Measurements from ENCODE around the gene EFHD2.
"Not testable (repeated sequence)": the region's sequence is repeated elsewhere in the genome, so short reads cannot be mapped to it uniquely, and the experiment has no call there.

EFHD2 gene

DNA sequence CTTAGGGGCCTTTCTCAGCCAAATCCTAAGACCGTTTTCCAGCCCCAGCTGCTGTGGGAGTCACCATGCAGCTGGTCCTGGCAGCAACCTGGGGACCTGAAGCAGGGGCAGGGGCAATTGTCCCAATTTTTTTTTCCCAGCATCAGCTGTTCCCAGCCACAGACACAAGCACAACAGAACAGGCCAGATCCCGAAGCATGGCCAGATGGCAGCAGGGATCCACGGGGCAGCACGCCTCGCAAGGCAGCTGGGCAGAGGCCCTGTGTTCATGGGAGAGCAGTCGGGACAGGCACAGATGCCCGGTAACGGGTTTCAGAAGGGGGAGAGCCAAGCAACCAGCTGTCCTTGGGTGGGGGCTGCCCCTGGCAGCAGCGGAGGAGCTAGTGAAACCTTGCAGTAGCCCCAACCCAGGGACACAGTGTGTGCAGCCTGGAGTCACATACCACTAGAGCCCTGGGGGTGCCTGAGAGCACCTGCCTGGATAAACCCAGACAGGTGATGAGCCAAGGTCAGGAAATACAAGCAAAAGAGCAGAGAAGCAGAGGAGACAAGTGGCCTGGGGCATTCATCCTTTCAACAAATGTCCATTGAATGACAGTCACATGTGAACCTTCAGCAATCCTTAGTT is 60.2 kb downstream of the EFHD2 start:
- H3K9me3 Mint-ChIP-seq, H3K36me3 Mint-ChIP-seq, H3K27ac Mint-ChIP-seq, H3K4me3 Mint-ChIP-seq, CTCF ChIA-PET, H3K4me1 Mint-ChIP-seq, DNase-seq: not testable (repeated sequence)
- H3K27me3 Mint-ChIP-seq, result peaks cover 16% of the 10 kb centered on the region

DNA sequence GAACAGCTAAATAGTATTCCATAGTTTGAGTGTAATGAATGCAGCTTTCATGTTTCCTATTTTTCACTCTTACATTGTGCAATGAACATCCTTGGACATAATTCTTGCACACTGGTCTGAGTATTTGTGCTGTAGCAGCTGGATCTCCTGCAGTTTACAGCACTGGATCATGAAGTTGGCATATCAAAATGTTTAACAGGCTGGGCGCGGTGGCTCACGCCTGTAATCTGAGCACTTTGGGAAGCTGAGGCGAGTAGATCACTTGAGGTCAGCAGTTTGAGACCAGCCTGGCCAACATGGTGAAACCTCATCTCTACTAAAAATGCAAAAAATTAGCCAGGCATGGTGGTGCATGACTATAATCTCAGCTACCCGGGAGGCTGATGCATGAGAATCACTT is 61.4 kb downstream of the EFHD2 start:
- H3K9me3 Mint-ChIP-seq, H3K27ac Mint-ChIP-seq, DNase-seq, CTCF ChIA-PET, H3K4me3 Mint-ChIP-seq, H3K4me1 Mint-ChIP-seq, H3K36me3 Mint-ChIP-seq: not testable (repeated sequence)
- peaks cover 10% of the 10 kb centered on the region for H3K27me3 Mint-ChIP-seq

DNA sequence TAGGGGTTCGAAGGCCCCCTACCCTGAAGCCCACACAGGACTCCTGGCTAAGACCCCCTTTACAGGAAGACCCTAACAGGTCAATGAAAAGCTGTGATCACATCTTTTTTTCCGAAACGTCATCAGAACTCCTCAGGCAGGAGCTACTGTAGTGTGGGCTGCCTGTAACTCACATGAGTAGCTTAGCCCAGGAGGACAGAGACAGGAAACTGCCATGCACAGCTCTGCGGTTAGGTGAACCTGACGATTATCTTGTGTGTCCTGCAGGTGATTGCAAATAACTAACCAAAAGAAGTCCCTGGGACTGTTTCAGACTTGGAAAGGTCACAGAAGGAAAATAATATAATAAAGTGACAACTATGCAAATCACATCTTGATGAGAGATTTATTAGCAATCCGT is 62.0 kb downstream of the EFHD2 start:
- not testable (repeated sequence) for H3K36me3 Mint-ChIP-seq, H3K27ac Mint-ChIP-seq, H3K4me1 Mint-ChIP-seq, H3K27me3 Mint-ChIP-seq, H3K9me3 Mint-ChIP-seq, H3K4me3 Mint-ChIP-seq, DNase-seq
- CTCF ChIA-PET, result interaction anchor here (0.5 kb wide), 1 partner anchor 413 kb away, joined by 6 read pairs; no protein-coding TSS in a partner anchor

DNA sequence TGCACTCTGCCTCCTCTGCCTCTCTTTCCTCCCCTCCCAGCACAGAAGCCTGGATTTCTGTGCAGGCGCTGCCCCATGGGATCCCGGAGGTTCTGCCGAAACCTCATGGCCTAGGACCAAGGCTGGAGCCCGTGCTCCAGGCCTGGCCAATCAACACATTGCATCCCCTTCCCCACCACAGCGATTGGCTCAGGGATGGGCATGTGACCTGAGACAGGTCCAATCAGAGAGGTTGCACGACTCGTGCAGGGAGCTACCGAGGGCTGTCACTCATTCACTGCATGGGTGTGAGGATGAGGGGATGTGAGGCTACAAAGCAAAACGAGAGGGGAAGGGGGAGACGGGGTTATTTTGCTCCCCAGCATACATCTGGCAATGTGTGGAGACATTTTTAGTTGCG is 62.9 kb downstream of the EFHD2 start:
- H3K9me3 Mint-ChIP-seq, result no peaks in the 10 kb centered on the region
- DNase-seq, result no peak
- H3K27ac Mint-ChIP-seq, result no peak overlapping the region
- peaks cover 9% of the 10 kb centered on the region for H3K27me3 Mint-ChIP-seq
- CTCF ChIA-PET, result no interaction called here
- H3K4me3 Mint-ChIP-seq, result no peak overlapping the region
- no peaks in the 10 kb centered on the region for H3K4me1 Mint-ChIP-seq
- H3K36me3 Mint-ChIP-seq, result no peaks in the 10 kb centered on the region

DNA sequence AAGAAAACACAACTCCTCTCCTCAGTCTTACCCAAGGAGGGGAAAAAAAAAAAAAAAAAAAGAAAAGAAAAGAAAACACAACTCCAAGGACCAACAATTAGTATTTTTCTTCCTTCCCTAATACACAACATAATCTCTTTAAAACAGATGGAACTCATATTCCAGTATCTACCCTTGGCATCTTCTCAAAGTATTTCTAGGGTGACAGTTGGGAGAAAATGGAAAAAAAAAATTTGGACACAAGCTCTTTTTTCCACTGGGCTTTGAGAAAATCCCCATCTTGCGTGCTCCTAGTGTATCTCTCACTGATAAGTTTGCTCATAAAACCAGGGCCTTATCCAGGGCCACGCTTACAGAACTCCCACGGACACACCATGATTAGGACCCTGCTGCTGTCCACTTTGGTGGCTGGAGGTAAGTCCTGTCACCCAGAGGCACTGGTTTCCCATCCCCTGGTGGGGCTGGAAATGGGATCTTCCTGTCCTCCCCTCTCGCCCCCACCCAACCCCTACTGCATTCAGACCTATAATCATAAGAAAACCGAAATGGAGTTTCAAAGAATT is 66.1 kb downstream of the EFHD2 start, which contains the start of gene CELA2B:
TSS of gene CELA2B (plus strand) at position 353 of the 563 bp plus-strand sequence. CDS start at position 375, 22 bp downstream.
- H3K36me3 Mint-ChIP-seq, result no peaks in the 10 kb centered on the region
- H3K27ac Mint-ChIP-seq, result no peak within 1 kb of the TSS
- no peak within 1 kb of the TSS for H3K4me3 Mint-ChIP-seq
- CTCF ChIA-PET, result interaction anchor here (0.6 kb wide), 1 partner anchor 12 kb away, joined by 3 read pairs; no protein-coding TSS in a partner anchor
- no peak for DNase-seq
- H3K4me1 Mint-ChIP-seq, result no peaks in the 10 kb centered on the region
- H3K27me3 Mint-ChIP-seq, result peaks cover 4% of the 10 kb centered on the region
- no peaks in the 10 kb centered on the region for H3K9me3 Mint-ChIP-seq

DNA sequence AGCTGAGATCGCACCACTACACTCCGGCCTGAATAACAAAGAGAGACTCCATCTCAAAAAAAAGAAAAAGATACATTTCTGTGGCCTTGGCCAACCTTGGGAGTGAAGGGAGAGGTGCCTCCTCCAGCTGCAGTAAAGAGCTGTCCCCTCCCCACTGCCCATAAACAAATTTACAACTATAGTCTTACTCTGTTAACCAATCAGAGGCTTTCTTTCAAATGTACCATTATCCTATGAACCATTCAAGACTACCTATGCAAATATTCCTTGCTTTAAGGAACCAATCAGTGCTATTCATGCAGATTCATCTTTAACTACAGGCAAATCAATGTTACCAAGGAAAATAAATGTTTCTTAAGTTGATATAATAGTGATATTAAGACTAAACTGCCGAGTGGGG is 67.2 kb downstream of the EFHD2 start:
- Mint-ChIP-seq H3K27me3 (peaks cover 4% of the 10 kb centered on the region), H3K9me3 (no peaks in the 10 kb centered on the region), H3K27ac (no peak overlapping the region), H3K36me3 (no peaks in the 10 kb centered on the region), H3K4me1 (no peaks in the 10 kb centered on the region), H3K4me3 (no peak overlapping the region)
- DNase-seq, result no peak
- CTCF ChIA-PET, result no interaction called here

DNA sequence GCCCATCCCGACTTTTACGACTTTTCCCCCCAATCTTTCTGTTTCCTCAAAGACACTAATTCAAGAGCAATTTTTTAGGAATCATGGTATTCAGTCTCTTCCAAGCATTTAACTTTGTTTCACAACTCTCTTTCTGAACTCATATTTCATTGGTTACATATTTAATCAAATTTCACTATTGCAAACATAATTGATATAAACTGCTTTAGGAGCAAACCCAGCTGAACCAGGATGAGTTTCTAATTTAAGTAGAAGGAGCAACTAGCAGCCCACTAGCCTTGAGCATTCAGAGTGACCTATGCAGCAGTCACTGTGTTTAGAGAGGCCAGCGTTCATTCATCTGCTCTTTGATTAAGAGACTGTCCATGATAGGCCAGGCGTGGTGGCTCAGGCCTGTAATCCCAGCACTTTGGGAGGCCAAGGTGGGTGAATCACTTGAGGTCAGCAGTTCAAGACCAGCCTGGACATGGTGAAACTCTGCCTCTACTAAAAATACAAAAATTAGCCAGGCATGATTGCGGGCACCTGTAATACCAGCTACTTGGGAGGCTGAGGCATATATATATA is 68.0 kb downstream of the EFHD2 start:
- Mint-ChIP-seq H3K27me3 (no peaks in the 10 kb centered on the region), H3K27ac (peak overlapping the region; percentile 12), H3K4me3 (no peak overlapping the region), H3K9me3 (no peaks in the 10 kb centered on the region), H3K4me1 (no peaks in the 10 kb centered on the region), H3K36me3 (no peaks in the 10 kb centered on the region)
- CTCF ChIA-PET, result no interaction called here
- DNase-seq, result no peak
